Measurements from ENCODE around the gene ZBTB2. TPM values are rescaled to one million over a fixed set of nuclear protein-coding genes. Genes with fewer than 3 reads are reported as not detected.
"Not testable (repeated sequence)": the region's sequence is repeated elsewhere in the genome, so short reads cannot be mapped to it uniquely, and the experiment has no call there.

The ZBTB2 gene
- total and polyA plus RNA-seq, 2 of the 4 experiments (the other 2 are of a cell fraction), result 11.8 to 17.7 TPM

DNA sequence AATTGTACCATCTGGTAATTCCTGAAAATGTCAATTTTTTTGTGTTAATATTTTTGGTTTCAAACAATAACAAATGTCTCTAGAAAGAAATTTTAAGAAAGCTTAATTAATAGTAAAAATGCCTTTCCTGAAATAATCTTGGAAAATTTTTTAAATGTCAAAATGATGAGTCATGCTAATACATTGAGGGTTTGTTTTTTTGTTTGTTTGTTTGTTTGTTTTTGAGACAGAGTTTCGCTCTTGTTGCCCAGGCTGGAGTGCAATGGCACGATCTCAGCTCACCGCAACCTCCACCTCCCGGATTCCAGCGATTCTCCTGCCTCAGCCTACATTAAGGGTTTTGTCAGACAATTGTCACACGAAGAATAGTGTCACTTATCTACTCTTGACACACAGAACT lies 34.4 kb downstream of the ZBTB2 start:
- H2BK15ac ChIP-seq (ENCODE audit: low read depth, low read length); H3K27me3 ChIP-seq (ENCODE audit: control insufficient read depth, insufficient read depth, low read length); H3K9me1 ChIP-seq (ENCODE audit: insufficient read depth, low read length); H3K23ac ChIP-seq (ENCODE audit: low read depth, low read length); H3K27ac ChIP-seq (ENCODE audit: insufficient read depth, low read length); H3K4me1 ChIP-seq (ENCODE audit: control insufficient read depth, insufficient read depth, low read length); H3K4me3 ChIP-seq (ENCODE audit: insufficient read depth, low read depth, low read length); H3K79me1 ChIP-seq (ENCODE audit: low read depth in 1 of 2, low read length in 2 of 2); H2BK20ac ChIP-seq (ENCODE audit: low read depth, low read length); H3K56ac ChIP-seq (ENCODE audit: extremely low read depth, insufficient read depth, low read length); H4K8ac ChIP-seq (ENCODE audit: low read depth in 2 of 2, low read length in 2 of 2); H3K14ac ChIP-seq (replicated peaks; ENCODE audit: low read depth, low read length); H4K91ac ChIP-seq (ENCODE audit: insufficient read depth, low read depth, low read length); intact Hi-C loops (cut with micrococcal nuclease); dilution Hi-C loops (cut with HindIII; ENCODE audit: low sequenced_read_pairs, unreplicated experiment); H3K4ac ChIP-seq (ENCODE audit: low read depth, low read length); H4K20me1 ChIP-seq (ENCODE audit: insufficient read depth, low read length); H2BK5ac ChIP-seq (ENCODE audit: low read depth, low read length, poor library complexity, severe bottlenecking); H2AK5ac ChIP-seq (ENCODE audit: low read depth, low read length); H4K5ac ChIP-seq (ENCODE audit: low read depth, low read length); H2AFZ ChIP-seq (replicated peaks; ENCODE audit: low read length, poor library complexity); ATAC-seq (ENCODE audit: low read depth); BruUV-seq (replicated peaks); DNase-seq; POLR2A ChIA-PET (ENCODE audit: unreplicated experiment); H2BK120ac ChIP-seq (ENCODE audit: low read depth, low read length); in situ Hi-C loops (cut with MboI; ENCODE audit: low sequenced_read_pairs); H2AK9ac ChIP-seq (replicated peaks; ENCODE audit: low read depth, low read length, poor library complexity); H3K9ac ChIP-seq (ENCODE audit: low read depth, low read length); H3K9me3 ChIP-seq (ENCODE audit: control insufficient read depth, insufficient read depth, low read length); H3K18ac ChIP-seq (ENCODE audit: low read depth, low read length): not testable (repeated sequence)
- Histone ChIP-seq H3K4me2 (ENCODE audit: low read depth, low read length) (peak overlapping the region; percentile 63; the same call in 1 of the 2 replicates), H3K36me3 (ENCODE audit: control insufficient read depth, insufficient read depth, low read length) (peaks cover 29% of the 10 kb centered on the region)
- 96% methylated on average over 4 of the region's 6 CpGs; no CpG with 5 or more reads in 1 of the 2 experiments for WGBS, 2 experiments (ENCODE audit: extremely low coverage in 2 of 2, insufficient read length in 1 of 2)
- CTCF ChIA-PET, result interaction anchor here (0.7 to 1.5 kb wide), 4 partner anchors 33 to 180 kb away, joined by 3 to 5 read pairs (median 4); no protein-coding TSS in a partner anchor
- peak; percentile 78 for TF ChIP-seq NFE2L2 (IDR thresholded peaks at IDR 0.05; ENCODE audit: low read depth, low read length)

All from IMR-90 (cell line).